ENCODE measurements around the gene EDEM3. TPM values are rescaled to one million over a fixed set of nuclear protein-coding genes. Genes with fewer than 3 reads are reported as not detected.

The EDEM3 gene
- total and polyA plus RNA-seq, 4 donors: 11.7 to 53.8 (median 23.7) TPM

DNA sequence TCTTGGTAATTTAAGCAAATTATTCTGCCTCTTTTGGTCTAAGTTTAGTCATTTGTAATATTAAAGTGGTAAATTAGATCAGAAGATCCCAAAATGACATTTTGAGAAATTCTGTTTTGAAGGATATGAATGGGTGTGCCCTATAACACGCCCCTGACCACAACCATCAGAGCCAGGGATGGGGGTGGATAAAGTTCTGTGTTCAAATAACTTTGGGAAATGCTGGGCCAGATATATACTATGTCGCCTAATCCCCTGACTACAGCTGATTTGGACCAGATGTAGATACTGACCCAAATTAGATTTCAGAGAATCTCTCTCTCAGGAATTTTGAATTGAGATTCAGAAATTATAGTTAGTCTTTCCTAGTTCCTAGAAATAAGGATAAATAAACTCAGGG, 21.2 kb upstream of the EDEM3 start:
- no peaks in the 10 kb centered on the region for H3K9me3 ChIP-seq (ENCODE audit: control insufficient read depth in 4 of 4, low read length in 3 of 4)
- no peaks in the 10 kb centered on the region for H3K4me1 ChIP-seq (ENCODE audit: control insufficient read depth in 4 of 4, insufficient read depth in 4 of 4, low read length in 3 of 4)
- no peaks in the 10 kb centered on the region for H3K36me3 ChIP-seq (ENCODE audit: control insufficient read depth in 4 of 4, insufficient read depth in 3 of 4, low read depth in 1 of 4, low read length in 3 of 4)
- 73% methylated on average over 2 of the region's 2 CpGs for WGBS
- no peak for DNase-seq (ENCODE audit: low spot score)
- no peak overlapping the region for H3K9ac ChIP-seq (ENCODE audit: low read depth in 1 of 2, low read length in 2 of 2)
- TF ChIP-seq TAF1 (conservative IDR thresholded peaks at IDR 0.05) (no peak), REST (IDR thresholded peaks at IDR 0.05) (no peak), RXRA (IDR thresholded peaks at IDR 0.05) (no peak), ATF3 (IDR thresholded peaks at IDR 0.05) (no peak), SP1 (IDR thresholded peaks at IDR 0.05) (no peak), YY1 (IDR thresholded peaks at IDR 0.05) (no peak), GABPA (IDR thresholded peaks at IDR 0.05 in 1 of 2, conservative IDR thresholded peaks at IDR 0.05 in 1 of 2) (no peak), JUND (IDR thresholded peaks at IDR 0.05) (no peak), FOXA1 (IDR thresholded peaks at IDR 0.05) (no peak), EGR1 (IDR thresholded peaks at IDR 0.05; ENCODE audit: low read depth in 2 of 2) (no peak), HNF4G (IDR thresholded peaks at IDR 0.05) (no peak), HNF4A (conservative IDR thresholded peaks at IDR 0.05) (no peak), ZBTB33 (IDR thresholded peaks at IDR 0.05) (no peak), NR2F2 (IDR thresholded peaks at IDR 0.05) (no peak), FOXA2 (IDR thresholded peaks at IDR 0.05) (no peak), RAD21 (IDR thresholded peaks at IDR 0.05) (no peak), MAX (IDR thresholded peaks at IDR 0.05) (no peak)
- TF ChIP-seq, protein P1, sequence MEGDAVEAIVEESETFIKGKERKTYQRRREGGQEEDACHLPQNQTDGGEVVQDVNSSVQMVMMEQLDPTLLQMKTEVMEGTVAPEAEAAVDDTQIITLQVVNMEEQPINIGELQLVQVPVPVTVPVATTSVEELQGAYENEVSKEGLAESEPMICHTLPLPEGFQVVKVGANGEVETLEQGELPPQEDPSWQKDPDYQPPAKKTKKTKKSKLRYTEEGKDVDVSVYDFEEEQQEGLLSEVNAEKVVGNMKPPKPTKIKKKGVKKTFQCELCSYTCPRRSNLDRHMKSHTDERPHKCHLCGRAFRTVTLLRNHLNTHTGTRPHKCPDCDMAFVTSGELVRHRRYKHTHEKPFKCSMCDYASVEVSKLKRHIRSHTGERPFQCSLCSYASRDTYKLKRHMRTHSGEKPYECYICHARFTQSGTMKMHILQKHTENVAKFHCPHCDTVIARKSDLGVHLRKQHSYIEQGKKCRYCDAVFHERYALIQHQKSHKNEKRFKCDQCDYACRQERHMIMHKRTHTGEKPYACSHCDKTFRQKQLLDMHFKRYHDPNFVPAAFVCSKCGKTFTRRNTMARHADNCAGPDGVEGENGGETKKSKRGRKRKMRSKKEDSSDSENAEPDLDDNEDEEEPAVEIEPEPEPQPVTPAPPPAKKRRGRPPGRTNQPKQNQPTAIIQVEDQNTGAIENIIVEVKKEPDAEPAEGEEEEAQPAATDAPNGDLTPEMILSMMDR (IDR thresholded peaks at IDR 0.05; ENCODE audit: low read depth, low read length, missing input control): no peak
- H3K27me3 ChIP-seq (ENCODE audit: control insufficient read depth in 4 of 4, insufficient read depth in 4 of 4, low read length in 3 of 4): no peaks in the 10 kb centered on the region
- no peak overlapping the region for H3K27ac ChIP-seq (ENCODE audit: low read depth in 1 of 2, low read length in 2 of 2)
- H3K4me3 ChIP-seq (ENCODE audit: low read depth in 1 of 3, low read length in 3 of 3): no peak overlapping the region

Measured in liver (tissue), 9 donors.